ENCODE results near the gene MCL1. TPM values are rescaled to one million over a fixed set of nuclear protein-coding genes. Genes with fewer than 3 reads are reported as not detected.
A peak's percentile ranks its signal among the peaks of the same experiment; 100 is the strongest.
"Not testable (repeated sequence)": the region's sequence is repeated elsewhere in the genome, so short reads cannot be mapped to it uniquely, and the experiment has no call there.

MCL1 gene
- total RNA-seq, 1 donor from 2014 or later, result 233 TPM

GRCh38 chr1:150601540-150601939 lies 22.1 kb upstream of the MCL1 start:
- ChIA-PET POLR2A (interaction anchor here (0.7 to 1.3 kb wide), 2 partner anchors 22 to 432 kb away, joined by 3 to 4 read pairs; partner anchors contain the start of gene MCL1), CTCF (interaction anchor here (0.8 kb wide), 2 partner anchors 20 to 41 kb away, joined by 3 read pairs; no protein-coding TSS in a partner anchor)
- Mint-ChIP-seq H3K4me1 (peaks cover 6% of the 10 kb centered on the region), H3K36me3 (ENCODE audit: low read depth) (peaks cover 13% of the 10 kb centered on the region), H3K9me3 (no peaks in the 10 kb centered on the region), H3K4me3 (no peak overlapping the region), H3K27ac (no peak overlapping the region), H3K27me3 (no peaks in the 10 kb centered on the region)
- no peak for TF ChIP-seq CTCF (IDR thresholded peaks at IDR 0.05)
- DNase-seq, result no peak
- ATAC-seq (ENCODE audit: low read depth), result no peak
- intact Hi-C loops (cut with micrococcal nuclease), result no loop called here

GRCh38 chr1:150598346-150598745 lies 18.9 kb upstream of the MCL1 start:
- CTCF ChIA-PET; intact Hi-C loops (cut with micrococcal nuclease): not testable (repeated sequence)

GRCh38 chr1:150596976-150597375 lies 17.6 kb upstream of the MCL1 start:
- no peak overlapping the region for H3K27ac Mint-ChIP-seq
- H3K9me3 Mint-ChIP-seq, result no peaks in the 10 kb centered on the region
- H3K27me3 Mint-ChIP-seq, result no peaks in the 10 kb centered on the region
- ChIA-PET CTCF (no interaction called here), POLR2A (interaction anchor here (0.6 kb wide), 1 partner anchor 81 kb away, joined by 3 read pairs; no protein-coding TSS in a partner anchor)
- peaks cover 6% of the 10 kb centered on the region for H3K4me1 Mint-ChIP-seq
- H3K4me3 Mint-ChIP-seq, result no peak overlapping the region
- DNase-seq, result no peak
- TF ChIP-seq CTCF (IDR thresholded peaks at IDR 0.05), result no peak
- intact Hi-C loops (cut with micrococcal nuclease), result no loop called here
- no peak for ATAC-seq (ENCODE audit: low read depth)
- peaks cover 12% of the 10 kb centered on the region for H3K36me3 Mint-ChIP-seq (ENCODE audit: low read depth)

More at GRCh38 chr1:150598346-150598745, 18.9 kb upstream of the MCL1 start:
- DNase-seq; POLR2A ChIA-PET; H3K4me1 Mint-ChIP-seq; H3K4me3 Mint-ChIP-seq; H3K9me3 Mint-ChIP-seq; H3K27me3 Mint-ChIP-seq; H3K27ac Mint-ChIP-seq; ATAC-seq (ENCODE audit: low read depth): not testable (repeated sequence)
- H3K36me3 Mint-ChIP-seq (ENCODE audit: low read depth), result peaks cover 12% of the 10 kb centered on the region

GRCh38 chr1:150596095-150596892 lies 16.9 kb upstream of the MCL1 start:
- CTCF ChIA-PET, result interaction anchor here (0.9 kb wide), 1 partner anchor 13 kb away, joined by 3 read pairs; no protein-coding TSS in a partner anchor
- ATAC-seq (ENCODE audit: low read depth) (no peak), DNase-seq (no peak)
- peaks cover 12% of the 10 kb centered on the region for H3K36me3 Mint-ChIP-seq (ENCODE audit: low read depth)
- H3K27ac Mint-ChIP-seq, result no peak overlapping the region
- POLR2A ChIA-PET, result no interaction called here
- no peak for TF ChIP-seq CTCF (IDR thresholded peaks at IDR 0.05)
- no peak overlapping the region for H3K4me3 Mint-ChIP-seq
- H3K27me3 Mint-ChIP-seq, result no peaks in the 10 kb centered on the region
- no peaks in the 10 kb centered on the region for H3K9me3 Mint-ChIP-seq
- intact Hi-C loops (cut with micrococcal nuclease), result no loop called here
- peaks cover 6% of the 10 kb centered on the region for H3K4me1 Mint-ChIP-seq

GRCh38 chr1:150582371-150582770 lies 3.0 kb upstream of the MCL1 start:
- H3K9me3 Mint-ChIP-seq, result no peaks in the 10 kb centered on the region
- ATAC-seq (ENCODE audit: low read depth) (no peak), DNase-seq (no peak)
- ChIA-PET POLR2A (interaction anchor here (14.3 kb wide), 1 partner anchor 17 kb away, joined by 1106 read pairs; no protein-coding TSS in a partner anchor), CTCF (no interaction called here)
- H3K27ac Mint-ChIP-seq, result no peak overlapping the region
- H3K27me3 Mint-ChIP-seq, result no peaks in the 10 kb centered on the region
- intact Hi-C loops (cut with micrococcal nuclease), result no loop called here
- H3K4me3 Mint-ChIP-seq, result no peak overlapping the region
- peaks cover 18% of the 10 kb centered on the region for H3K36me3 Mint-ChIP-seq (ENCODE audit: low read depth)
- no peak for TF ChIP-seq CTCF (IDR thresholded peaks at IDR 0.05)
- H3K4me1 Mint-ChIP-seq, result peaks cover 22% of the 10 kb centered on the region

GRCh38 chr1:150581962-150582361 lies 2.6 kb upstream of the MCL1 start:
- CTCF ChIA-PET, result interaction anchor here (9.8 kb wide), 1 partner anchor 20 kb away, joined by 196 read pairs; no protein-coding TSS in a partner anchor

GRCh38 chr1:150581437-150581836 lies 2.0 kb upstream of the MCL1 start:
- ATAC-seq (ENCODE audit: low read depth); H3K27me3 Mint-ChIP-seq; intact Hi-C loops (cut with micrococcal nuclease); H3K9me3 Mint-ChIP-seq; H3K4me3 Mint-ChIP-seq; DNase-seq; H3K27ac Mint-ChIP-seq: not testable (repeated sequence)
- ChIA-PET CTCF (interaction anchor here (9.8 kb wide), 1 partner anchor 20 kb away, joined by 196 read pairs; no protein-coding TSS in a partner anchor), POLR2A (interaction anchor here (3.6 to 14.3 kb wide), 2 partner anchors 16 to 33 kb away, joined by 40 to 1106 read pairs; no protein-coding TSS in a partner anchor)
- H3K4me1 Mint-ChIP-seq, result peaks cover 29% of the 10 kb centered on the region
- peaks cover 28% of the 10 kb centered on the region for H3K36me3 Mint-ChIP-seq (ENCODE audit: low read depth)

More at GRCh38 chr1:150581962-150582361, 2.6 kb upstream of the MCL1 start:
- H3K27me3 Mint-ChIP-seq; intact Hi-C loops (cut with micrococcal nuclease); H3K9me3 Mint-ChIP-seq; DNase-seq; H3K27ac Mint-ChIP-seq; ATAC-seq (ENCODE audit: low read depth); H3K4me3 Mint-ChIP-seq: not testable (repeated sequence)
- Mint-ChIP-seq H3K4me1 (peaks cover 25% of the 10 kb centered on the region), H3K36me3 (ENCODE audit: low read depth) (peaks cover 23% of the 10 kb centered on the region)
- POLR2A ChIA-PET, result interaction anchor here (14.3 kb wide), 1 partner anchor 17 kb away, joined by 1106 read pairs; no protein-coding TSS in a partner anchor

GRCh38 chr1:150580966-150581365 lies 1.6 kb upstream of the MCL1 start:
- Mint-ChIP-seq H3K4me1 (peaks cover 34% of the 10 kb centered on the region), H3K4me3 (peak overlapping the region; percentile 81), H3K27ac (peak overlapping the region; percentile 90), H3K36me3 (ENCODE audit: low read depth) (peaks cover 33% of the 10 kb centered on the region)
- ATAC-seq (ENCODE audit: low read depth); H3K9me3 Mint-ChIP-seq; intact Hi-C loops (cut with micrococcal nuclease); DNase-seq; H3K27me3 Mint-ChIP-seq: not testable (repeated sequence)
- POLR2A ChIA-PET, result interaction anchor here (2.0 to 14.3 kb wide), 4 partner anchors 16 to 217 kb away, joined by 18 to 1106 read pairs (median 52); partner anchors contain the start of gene RPRD2
- CTCF ChIA-PET, result interaction anchor here (9.8 kb wide), 1 partner anchor 19 kb away, joined by 196 read pairs; no protein-coding TSS in a partner anchor
